Astrocyte (in vitro differentiated cells and primary cell): Measurements from ENCODE around the gene OR10A4. TPM values are rescaled to one million over a fixed set of nuclear protein-coding genes. Genes with fewer than 3 reads are reported as not detected.
A peak's percentile ranks its signal among the peaks of the same experiment; 100 is the strongest.

ENCODE experiments used
- DNase-seq: peaks from one replicate; pipeline ENCODE4 v3.0.0-alpha.2; 2010; ENCODE audit warnings: low read depth
- FAIRE-seq: peaks from 2 replicates; lab custom pipeline; 2011; peaks lifted over from hg19 to GRCh38; lab: Jason Lieb, UNC
- H2AFZ ChIP-seq: 2 replicates; pipeline ENCODE4 v1.6.0; 2012; ENCODE audit warnings: low read depth, low read length, inconsistent platforms
- H3K27ac ChIP-seq: 2 replicates; pipeline ENCODE4 v1.5.1; 2011; ENCODE audit warnings: low read depth, low read length, inconsistent platforms
- H3K27me3 ChIP-seq: 2 replicates; pipeline ENCODE4 v1.6.0; 2011; ENCODE audit warnings: low read length, inconsistent platforms; ENCODE audit not compliant: insufficient read depth
- H3K36me3 ChIP-seq: 2 replicates; pipeline ENCODE4 v1.5.1; 2011; ENCODE audit warnings: low read length, inconsistent platforms; ENCODE audit not compliant: insufficient read depth
- H3K4me1 ChIP-seq: 2 replicates; pipeline ENCODE4 v1.5.1; 2011; ENCODE audit warnings: low read length, inconsistent platforms; ENCODE audit not compliant: insufficient read depth
- H3K4me2 ChIP-seq: 2 replicates; pipeline ENCODE4 v1.6.0; 2012; ENCODE audit warnings: low read length, inconsistent platforms
- H3K4me3 ChIP-seq: 2 replicates; pipeline ENCODE4 v1.5.1; 2011; ENCODE audit warnings: low read depth, mild to moderate bottlenecking, low read length, inconsistent platforms; ENCODE audit not compliant: insufficient read depth
- H3K79me2 ChIP-seq: 2 replicates; pipeline ENCODE4 v1.6.0; 2012; ENCODE audit warnings: mild to moderate bottlenecking, low read length, inconsistent platforms; ENCODE audit not compliant: insufficient read depth
- H3K9ac ChIP-seq: 2 replicates; pipeline ENCODE4 v1.6.0; 2012; ENCODE audit warnings: mild to moderate bottlenecking, low read length, inconsistent platforms
- H3K9me3 ChIP-seq: 2 replicates; pipeline ENCODE4 v1.5.1; 2012; ENCODE audit warnings: low read depth, mild to moderate bottlenecking, low read length, inconsistent platforms; ENCODE audit not compliant: insufficient read depth
- H4K20me1 ChIP-seq: 2 replicates; pipeline ENCODE4 v1.6.0; 2012; ENCODE audit warnings: low read length, inconsistent platforms; ENCODE audit not compliant: insufficient read depth
- H3K27ac Mint-ChIP-seq: one replicate; pipeline ENCODE4 v1.8.0; 2021; ENCODE audit warnings: mild to moderate bottlenecking, mixed read lengths; ENCODE audit not compliant: unreplicated experiment
- H3K27me3 Mint-ChIP-seq: one replicate; pipeline ENCODE4 v1.8.0; 2021; ENCODE audit warnings: low read depth, mixed read lengths; ENCODE audit not compliant: unreplicated experiment
- H3K36me3 Mint-ChIP-seq: one replicate; pipeline ENCODE4 v1.8.0; 2021; ENCODE audit warnings: low read depth, mixed read lengths; ENCODE audit not compliant: unreplicated experiment
- H3K4me1 Mint-ChIP-seq: one replicate; pipeline ENCODE4 v1.8.0; 2021; ENCODE audit warnings: low read depth, mixed read lengths; ENCODE audit not compliant: unreplicated experiment
- H3K4me3 Mint-ChIP-seq: one replicate; pipeline ENCODE4 v1.8.0; 2021; ENCODE audit warnings: mild to moderate bottlenecking, moderate library complexity, mixed read lengths; ENCODE audit not compliant: unreplicated experiment
- H3K9me3 Mint-ChIP-seq: one replicate; pipeline ENCODE4 v1.8.0; 2021; ENCODE audit warnings: mild to moderate bottlenecking, mixed read lengths; ENCODE audit not compliant: unreplicated experiment
- CTCF ChIP-seq: IDR thresholded peaks from 2 replicates; pipeline ENCODE4 v1.5.1; 2011; ENCODE audit warnings: low read depth, mild to moderate bottlenecking, inconsistent platforms, low read length, moderate library complexity; ENCODE audit not compliant: insufficient read depth
- EZH2 ChIP-seq: IDR thresholded peaks from 2 replicates; pipeline ENCODE4 v1.6.1; 2012; ENCODE audit warnings: mild to moderate bottlenecking, low read length, inconsistent platforms; ENCODE audit not compliant: insufficient read depth
- total RNA-seq: library from RNA; stranded (reverse); gene quantifications from 2 replicates; pipeline ENCODE4 v1.2.1, GENCODE V29; 2021

Gene OR10A4
- total RNA-seq, 1 donor from 2014 or later, result not detected

DNA sequence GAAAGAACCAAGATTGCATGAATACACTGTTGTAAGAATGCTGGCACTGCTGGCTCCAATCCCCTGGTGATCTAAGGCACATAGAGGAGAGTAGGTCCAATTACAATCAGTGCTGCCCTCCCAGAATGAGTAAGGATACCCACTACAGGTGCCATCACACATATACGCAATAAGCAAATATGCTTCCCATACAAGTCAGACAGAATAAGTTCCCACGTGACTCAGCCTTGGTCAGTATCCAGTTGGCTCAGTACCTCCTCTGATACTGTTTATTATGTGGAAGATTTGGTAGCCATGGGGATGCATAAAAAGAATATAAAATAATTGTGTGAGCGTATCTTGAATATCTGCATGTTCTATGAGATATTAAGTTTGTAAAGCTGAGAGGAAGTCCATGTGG lies 35.5 kb downstream of the OR10A4 start:
- no peaks in the 10 kb centered on the region for H3K27me3 ChIP-seq
- TF ChIP-seq EZH2 (no peak), CTCF (no peak)
- H4K20me1 ChIP-seq, result no peaks in the 10 kb centered on the region
- no peak overlapping the region for H3K9ac ChIP-seq
- H3K27ac Mint-ChIP-seq, result no peak overlapping the region
- no peaks in the 10 kb centered on the region for H3K4me1 ChIP-seq
- H3K9me3 Mint-ChIP-seq, result no peaks in the 10 kb centered on the region
- H3K27ac ChIP-seq, result no peak overlapping the region
- no peak for FAIRE-seq
- no peak overlapping the region for H3K4me3 Mint-ChIP-seq
- no peak overlapping the region for H3K4me2 ChIP-seq
- peak; percentile 14 for DNase-seq
- no peaks in the 10 kb centered on the region for H3K27me3 Mint-ChIP-seq
- H3K4me3 ChIP-seq, result no peak overlapping the region
- no peak overlapping the region for H2AFZ ChIP-seq
- H3K36me3 Mint-ChIP-seq, result no peaks in the 10 kb centered on the region
- no peaks in the 10 kb centered on the region for H3K79me2 ChIP-seq
- H3K9me3 ChIP-seq, result no peaks in the 10 kb centered on the region
- no peaks in the 10 kb centered on the region for H3K36me3 ChIP-seq
- H3K4me1 Mint-ChIP-seq, result no peaks in the 10 kb centered on the region

GRCh38 chr11:6919698-6920097 lies 43.3 kb downstream of the OR10A4 start:
- FAIRE-seq (no peak), DNase-seq (no peak)
- H3K27ac Mint-ChIP-seq, result no peak overlapping the region
- H3K36me3 ChIP-seq, result no peaks in the 10 kb centered on the region
- H3K4me2 ChIP-seq, result no peak overlapping the region
- TF ChIP-seq CTCF (no peak), EZH2 (no peak)
- H3K79me2 ChIP-seq, result no peaks in the 10 kb centered on the region
- no peaks in the 10 kb centered on the region for H3K27me3 ChIP-seq
- H3K27me3 Mint-ChIP-seq, result no peaks in the 10 kb centered on the region
- no peak overlapping the region for H3K27ac ChIP-seq
- no peaks in the 10 kb centered on the region for H3K9me3 Mint-ChIP-seq
- H3K4me1 ChIP-seq, result no peaks in the 10 kb centered on the region
- H4K20me1 ChIP-seq, result no peaks in the 10 kb centered on the region
- H2AFZ ChIP-seq, result no peak overlapping the region
- H3K4me1 Mint-ChIP-seq, result no peaks in the 10 kb centered on the region
- no peak overlapping the region for H3K9ac ChIP-seq
- H3K36me3 Mint-ChIP-seq, result no peaks in the 10 kb centered on the region
- no peaks in the 10 kb centered on the region for H3K9me3 ChIP-seq
- no peak overlapping the region for H3K4me3 Mint-ChIP-seq
- H3K4me3 ChIP-seq, result no peak overlapping the region

- H4K20me1 ChIP-seq, result no peaks in the 10 kb centered on the region
- H3K4me1 Mint-ChIP-seq, result no peaks in the 10 kb centered on the region
- DNase-seq (no peak), FAIRE-seq (no peak)
- no peaks in the 10 kb centered on the region for H3K27me3 ChIP-seq
- no peak within 1 kb of the TSS for H3K4me3 ChIP-seq
- TF ChIP-seq EZH2 (no peak), CTCF (no peak)
- no peak within 1 kb of the TSS for H3K9ac ChIP-seq
- no peaks in the 10 kb centered on the region for H3K36me3 ChIP-seq
- H2AFZ ChIP-seq, result no peak within 1 kb of the TSS
- no peak within 1 kb of the TSS for H3K4me3 Mint-ChIP-seq
- no peaks in the 10 kb centered on the region for H3K9me3 ChIP-seq
- H3K9me3 Mint-ChIP-seq, result no peaks in the 10 kb centered on the region
- no peaks in the 10 kb centered on the region for H3K27me3 Mint-ChIP-seq
- no peaks in the 10 kb centered on the region for H3K79me2 ChIP-seq
- H3K4me1 ChIP-seq, result peaks cover under 1% of the 10 kb centered on the region
- no peaks in the 10 kb centered on the region for H3K36me3 Mint-ChIP-seq
- H3K27ac Mint-ChIP-seq, result no peak within 1 kb of the TSS
- H3K27ac ChIP-seq, result no peak within 1 kb of the TSS
- no peak within 1 kb of the TSS for H3K4me2 ChIP-seq
Measured at GRCh38 chr11:6920702-6921101, 44.3 kb downstream of the OR10A4 start, which contains the start of gene OR2D3. Gene OR2D3 (plus strand): TSS chr11:6921002. CDS start chr11:6921002, 0 bp downstream.
